ENCODE measurements around the gene CDC6.

CDC6 gene

GRCh38 chr17:40248507-40248906 is 39.2 kb upstream of the CDC6 start:
- H3K4me3 ChIP-seq (ENCODE audit: low read depth, low read length) = no peak overlapping the region
- no peak for DNase-seq (ENCODE audit: low read depth)
- no peak for TF ChIP-seq CTCF (IDR thresholded peaks at IDR 0.05; ENCODE audit: insufficient read depth, low read depth, low read length, missing control alignments)

- no peak for DNase-seq (ENCODE audit: low read depth)
- TF ChIP-seq CTCF (IDR thresholded peaks at IDR 0.05; ENCODE audit: insufficient read depth, low read depth, low read length, missing control alignments) = no peak
- H3K4me3 ChIP-seq (ENCODE audit: low read depth, low read length) = no peak overlapping the region
Measured at GRCh38 chr17:40251576-40251975, 36.1 kb upstream of the CDC6 start.

- no peak for DNase-seq (ENCODE audit: low read depth)
- TF ChIP-seq CTCF (IDR thresholded peaks at IDR 0.05; ENCODE audit: insufficient read depth, low read depth, low read length, missing control alignments) = no peak
- no peak overlapping the region for H3K4me3 ChIP-seq (ENCODE audit: low read depth, low read length)
Measured at GRCh38 chr17:40253565-40253964, 34.1 kb upstream of the CDC6 start.

DNA sequence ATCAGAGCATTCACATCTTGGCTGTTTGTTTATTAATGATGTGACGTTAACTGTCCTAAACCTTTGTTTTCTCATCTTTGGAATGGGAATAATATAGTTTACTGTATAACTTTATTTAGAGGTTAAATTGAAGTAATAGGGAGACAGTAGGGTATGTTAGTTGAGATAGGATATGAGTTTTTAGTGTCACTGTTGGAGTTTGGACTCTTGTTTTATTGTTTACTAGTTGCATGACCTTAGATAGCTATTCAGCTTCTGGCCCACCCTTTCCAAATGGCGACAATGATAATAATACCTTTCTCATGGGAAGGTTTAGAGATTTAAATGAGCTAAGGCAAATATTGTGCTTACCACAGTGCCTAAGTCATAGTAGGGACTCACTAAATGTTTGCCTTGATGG is 28.2 kb upstream of the CDC6 start:
- no peak for DNase-seq (ENCODE audit: low read depth)
- TF ChIP-seq CTCF (IDR thresholded peaks at IDR 0.05; ENCODE audit: insufficient read depth, low read depth, low read length, missing control alignments) = no peak
- H3K4me3 ChIP-seq (ENCODE audit: low read depth, low read length) = no peak overlapping the region

- no peak for DNase-seq (ENCODE audit: low read depth)
- TF ChIP-seq CTCF (IDR thresholded peaks at IDR 0.05; ENCODE audit: insufficient read depth, low read depth, low read length, missing control alignments) = no peak
- no peak overlapping the region for H3K4me3 ChIP-seq (ENCODE audit: low read depth, low read length)
Measured at GRCh38 chr17:40260528-40260927, 27.2 kb upstream of the CDC6 start.

DNA sequence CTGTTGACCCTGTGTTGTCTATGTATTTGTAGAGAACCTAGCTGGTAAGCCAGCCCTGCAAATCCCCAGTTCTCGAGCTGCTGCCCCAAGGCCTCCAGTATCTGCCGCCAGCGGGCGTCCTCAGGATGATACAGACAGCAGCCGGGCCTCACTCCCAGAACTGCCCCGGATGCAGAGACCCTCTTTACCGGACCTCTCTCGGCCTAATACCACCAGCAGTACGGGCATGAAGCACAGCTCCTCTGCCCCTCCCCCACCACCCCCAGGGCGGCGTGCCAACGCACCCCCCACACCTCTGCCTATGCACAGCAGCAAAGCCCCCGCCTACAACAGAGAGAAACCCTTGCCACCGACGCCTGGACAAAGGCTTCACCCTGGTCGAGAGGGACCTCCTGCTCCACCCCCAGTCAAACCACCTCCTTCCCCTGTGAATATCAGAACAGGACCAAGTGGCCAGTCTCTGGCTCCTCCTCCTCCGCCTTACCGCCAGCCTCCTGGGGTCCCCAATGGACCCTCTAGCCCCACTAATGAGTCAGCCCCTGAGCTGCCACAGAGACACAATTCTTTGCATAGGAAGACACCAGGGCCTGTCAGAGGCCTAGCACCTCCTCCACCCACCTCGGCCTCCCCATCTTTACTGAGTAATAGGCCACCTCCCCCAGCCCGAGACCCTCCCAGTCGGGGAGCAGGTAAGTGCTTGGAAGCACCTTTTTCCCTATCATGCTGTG is 23.1 kb upstream of the CDC6 start:
- DNase-seq (ENCODE audit: low read depth) = no peak
- no peak for TF ChIP-seq CTCF (IDR thresholded peaks at IDR 0.05; ENCODE audit: insufficient read depth, low read depth, low read length, missing control alignments)
- no peak overlapping the region for H3K4me3 ChIP-seq (ENCODE audit: low read depth, low read length)

DNA sequence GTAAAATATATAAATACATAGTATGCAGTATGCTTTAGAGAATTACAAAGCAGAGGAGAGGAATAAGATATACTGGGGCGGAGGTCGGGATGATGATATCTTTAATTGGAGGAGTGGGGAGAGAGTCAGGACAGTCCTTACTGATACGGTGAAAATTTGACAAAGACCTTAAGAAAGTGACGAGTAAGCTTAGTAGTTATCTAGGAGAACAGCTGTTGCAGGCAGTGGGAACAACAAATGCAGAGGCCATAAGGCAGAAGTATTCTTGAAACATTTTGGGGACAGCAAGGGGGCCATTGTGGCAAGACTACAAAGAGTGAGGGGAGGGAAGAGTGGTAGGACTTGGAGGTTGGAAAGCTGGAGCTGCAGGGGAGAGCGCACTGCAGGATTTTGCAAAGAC is 22.3 kb upstream of the CDC6 start:
- TF ChIP-seq CTCF (IDR thresholded peaks at IDR 0.05; ENCODE audit: insufficient read depth, low read depth, low read length, missing control alignments) = no peak

More for the DNA sequence above, 22.3 kb upstream of the CDC6 start:
- DNase-seq (ENCODE audit: low read depth) = no peak
- no peak overlapping the region for H3K4me3 ChIP-seq (ENCODE audit: low read depth, low read length)

Data from GM12865 (cell line).